K562 (cell line): ENCODE data around the gene DNASE1L1. TPM values are rescaled to one million over a fixed set of nuclear protein-coding genes. Genes with fewer than 3 reads are reported as not detected.

Experiments used
- CBX5 ChIP-seq: IDR thresholded peaks from 2 replicates; pipeline ENCODE4 v1.6.1; 2014; ENCODE audit warnings: low read depth, borderline replicate concordance
- EHMT2 ChIP-seq: fragments of 450-650 bp; IDR thresholded peaks from 2 replicates; pipeline ENCODE4 v1.6.1; 2018; ENCODE audit warnings: antibody characterized with exemption
- FOS ChIP-seq: IDR thresholded peaks from 3 replicates; pipeline ENCODE4 v1.6.1; 2011; ENCODE audit not compliant: insufficient read length; ENCODE audit errors: extremely low read depth
- FOXK1 ChIP-seq: sonication (generic); formaldehyde crosslinking; IDR thresholded peaks from 2 replicates; pipeline ENCODE4 v1.8.0; 2022; ENCODE audit warnings: missing genetic modification reagents, mild to moderate bottlenecking, borderline replicate concordance
- HIVEP1 ChIP-seq: fragments of 250-450 bp; sonication (Bioruptor Pico); IDR thresholded peaks from 2 replicates; pipeline ENCODE4 v1.4.0; 2020; ENCODE audit warnings: mild to moderate bottlenecking
- IRF2 ChIP-seq: sonication (generic); formaldehyde crosslinking; IDR thresholded peaks from 2 replicates; pipeline ENCODE4 v1.8.1; 2022; ENCODE audit warnings: mild to moderate bottlenecking, missing genetic modification reagents
- KLF10 ChIP-seq: fragments of 250-450 bp; sonication (Bioruptor Pico); IDR thresholded peaks from 2 replicates; pipeline ENCODE4 v1.6.1; 2021; ENCODE audit warnings: matching md5 sums
- KLF13 ChIP-seq: fragments of 450-650 bp; IDR thresholded peaks from 2 replicates; pipeline ENCODE4 v1.6.1; 2016; ENCODE audit warnings: missing genetic modification characterization, low read depth, mild to moderate bottlenecking, missing compliant biosample characterization, moderate library complexity, borderline replicate concordance
- MYC ChIP-seq, 2 experiments: fragments of 250-450 bp in 1 of 2; sonication (Bioruptor Pico) in 1 of 2; IDR thresholded peaks; 2 replicates each; pipeline versions ENCODE4 v1.5.1 to v1.6.1; 2012 to 2021; ENCODE audit warnings: low read depth in 2 of 2, borderline replicate concordance in 1 of 2, improper control_type of control experiment in 1 of 2, low read length in 1 of 2, mild to moderate bottlenecking in 1 of 2, moderate library complexity in 1 of 2
- NFXL1 ChIP-seq: fragments of 450-650 bp; formaldehyde crosslinking; IDR thresholded peaks from 2 replicates; pipeline ENCODE4 v1.4.0; 2021; ENCODE audit warnings: mild to moderate bottlenecking
- NR2C1 ChIP-seq, 2 experiments: fragments of 450-650 bp; IDR thresholded peaks; 2 replicates each; pipeline ENCODE4 v1.6.1; 2017; ENCODE audit warnings: mild to moderate bottlenecking in 2 of 2, antibody characterized with exemption in 1 of 2, inconsistent platforms in 1 of 2, missing compliant biosample characterization in 1 of 2, missing genetic modification characterization in 1 of 2
- POLR2A ChIP-seq: fragments of 450-650 bp; conservative IDR thresholded peaks from 2 replicates; pipeline ENCODE4 v1.6.1; 2016
- PREB ChIP-seq: sonication (generic); formaldehyde crosslinking; IDR thresholded peaks from 2 replicates; pipeline ENCODE4 v1.8.1; 2023; ENCODE audit warnings: mild to moderate bottlenecking, missing genetic modification reagents
- PTRF ChIP-seq: fragments of 450-650 bp; IDR thresholded peaks from 2 replicates; pipeline ENCODE4 v1.6.1; 2016; ENCODE audit warnings: mild to moderate bottlenecking, missing genetic modification characterization, missing compliant biosample characterization
- RAD51 ChIP-seq: fragments of 450-650 bp; IDR thresholded peaks from 2 replicates; pipeline ENCODE4 v1.7.1; 2016; ENCODE audit warnings: low read depth, mild to moderate bottlenecking, borderline replicate concordance
- TCF7 ChIP-seq: sonication (generic); IDR thresholded peaks from 2 replicates; pipeline ENCODE4 v1.6.1; 2016; ENCODE audit warnings: antibody characterized with exemption, borderline replicate concordance
- TCFL5 ChIP-seq: fragments of 250-450 bp; sonication (Bioruptor Pico); conservative IDR thresholded peaks from 2 replicates; pipeline ENCODE4 v1.6.1; 2021; ENCODE audit warnings: mild to moderate bottlenecking, moderate library complexity, matching md5 sums
- ZNF318 ChIP-seq, 2 experiments: fragments of 450-650 bp; IDR thresholded peaks; 2 replicates each; pipeline ENCODE4 v1.6.1; 2016; ENCODE audit warnings: mild to moderate bottlenecking in 2 of 2, borderline replicate concordance in 1 of 2, low read depth in 1 of 2, moderate library complexity in 1 of 2
- polyA plus RNA-seq, 8 experiments: library from polyadenylated mRNA; depleted of rRNA in 4 of 8; stranded (reverse) in 5 of 8; unstranded in 3 of 8; fragments of >200 nt; fragmentation: Nextera tagmentation in 2 of 8; fragmentation: Illumina TruSeq in 1 of 8; extraction: Ambion mirVana in 2 of 8; extraction: Trizol in 1 of 8; gene quantifications; 2 replicates each; pipeline versions ENCODE4 v1.2.1 to v1.2.3, GENCODE V29; 2011 to 2014; ENCODE audit warnings: inconsistent platforms in 1 of 8, missing spikeins in 1 of 8
- total RNA-seq, 7 experiments: library from RNA; depleted of rRNA in 6 of 7; stranded (reverse); fragments of >200 nt in 6 of 7; fragmentation: Illumina TruSeq in 2 of 7; extraction: Trizol in 2 of 7; gene quantifications; 2 replicates each; pipeline versions ENCODE4 v1.2.1 to v1.2.3, GENCODE V29; 2011 to 2021; ENCODE audit warnings: low replicate concordance in 1 of 7

Gene DNASE1L1
- total and polyA plus RNA-seq, 9 of the 15 experiments (the other 6 are each of a cell fraction or from before 2014, with no cell fraction given) = 0.73 to 12.6 (median 7.9) TPM

- TF ChIP-seq ZNF318 (IDR thresholded peaks at IDR 0.05; ENCODE audit: borderline replicate concordance in 1 of 2, low read depth in 1 of 2) (no peak), HIVEP1 (CRISPR knock-in tag) (no peak), RAD51 (no peak), IRF2 (CRISPR knock-in tag) (no peak), PREB (CRISPR knock-in tag) (no peak), MYC (IDR thresholded peaks at IDR 0.05; ENCODE audit: low read depth, low read length) (peak; percentile 49; the same call in 1 of the 2 replicates), MYC (CRISPR knock-in tag; IDR thresholded peaks at IDR 0.05; ENCODE audit: borderline replicate concordance, low read depth) (no peak), EHMT2 (no peak), FOXK1 (CRISPR knock-in tag) (no peak), NFXL1 (CRISPR knock-in tag) (no peak), CBX5 (no peak), NR2C1 (IDR thresholded peaks at IDR 0.05) (no peak), NR2C1 (tag; IDR thresholded peaks at IDR 0.05) (no peak), KLF13 (tag) (no peak), PTRF (no peak), KLF10 (CRISPR knock-in tag) (no peak), POLR2A (peak; percentile 79), FOS (peak; percentile 23), TCF7 (no peak), TCFL5 (CRISPR knock-in tag) (no peak)
Observed at GRCh38 chrX:154378799-154379568, 30.1 kb downstream of the DNASE1L1 start, which contains the start of gene EMD (continued).
